Mesenchymal stem cell (in vitro differentiated cells and primary cell): ENCODE measurements around the gene TGM1.

Experiments used
- DNase-seq: peaks from one replicate; pipeline ENCODE4 v3.0.0-alpha.2; 2013
- H2AFZ ChIP-seq: one replicate; pipeline ENCODE4 v1.6.1; 2013; ENCODE audit warnings: low read depth, mild to moderate bottlenecking, control low read depth, inconsistent platforms, low read length, moderate library complexity
- H2AK5ac ChIP-seq: 2 replicates; pipeline ENCODE4 v1.6.1; 2013; ENCODE audit warnings: low read length, moderate library complexity, mild to moderate bottlenecking, inconsistent platforms; ENCODE audit not compliant: severe bottlenecking
- H2BK120ac ChIP-seq: one replicate; pipeline ENCODE4 v1.6.1; 2013; ENCODE audit warnings: low read depth, mild to moderate bottlenecking, inconsistent platforms, low read length, moderate library complexity
- H2BK12ac ChIP-seq, 2 experiments: one replicate each; pipeline ENCODE4 v1.6.1; 2013; ENCODE audit warnings: inconsistent platforms in 2 of 2, low read length in 2 of 2, mild to moderate bottlenecking in 2 of 2, moderate library complexity in 2 of 2, control low read depth in 1 of 2
- H2BK15ac ChIP-seq: one replicate; pipeline ENCODE4 v1.6.1; 2013; ENCODE audit warnings: mild to moderate bottlenecking, low read depth, inconsistent platforms; ENCODE audit not compliant: poor library complexity, severe bottlenecking
- H2BK5ac ChIP-seq: 2 replicates; pipeline ENCODE4 v1.6.1; 2013; ENCODE audit warnings: low read depth, mild to moderate bottlenecking, low read length, control low read depth, inconsistent platforms; ENCODE audit not compliant: poor library complexity, severe bottlenecking
- H3K14ac ChIP-seq, 2 experiments: one replicate each; pipeline ENCODE4 v1.6.1; 2013; ENCODE audit warnings: inconsistent platforms in 2 of 2, low read length in 2 of 2, control low read depth in 1 of 2, mild to moderate bottlenecking in 1 of 2, moderate library complexity in 1 of 2
- H3K18ac ChIP-seq, 2 experiments: one replicate each; pipeline ENCODE4 v1.6.1; 2013; ENCODE audit warnings: inconsistent platforms in 2 of 2, low read length in 2 of 2, control low read depth in 1 of 2, low read depth in 1 of 2, mild to moderate bottlenecking in 1 of 2
- H3K23ac ChIP-seq, 2 experiments: one replicate each; pipeline ENCODE4 v1.6.1; 2013; ENCODE audit warnings: inconsistent platforms in 2 of 2, low read length in 2 of 2, mild to moderate bottlenecking in 2 of 2, moderate library complexity in 2 of 2, control low read depth in 1 of 2
- H3K27ac ChIP-seq: 2 replicates; pipeline ENCODE4 v1.5.1; 2013; ENCODE audit warnings: mild to moderate bottlenecking, moderate library complexity, low read length, control low read depth, inconsistent platforms; ENCODE audit not compliant: poor library complexity, severe bottlenecking
- H3K27me3 ChIP-seq, 2 experiments: 2 replicates each; pipeline versions ENCODE4 v1.6.1 to v1.7.0; 2013; ENCODE audit warnings: low read length in 2 of 2, mild to moderate bottlenecking in 2 of 2, moderate library complexity in 2 of 2, control low read depth in 1 of 2, inconsistent platforms in 1 of 2; ENCODE audit not compliant: control insufficient read depth in 1 of 2, insufficient read depth in 1 of 2
- H3K36me3 ChIP-seq, 2 experiments: 2 replicates each; pipeline versions ENCODE4 v1.6.1 to v1.7.0; 2013; ENCODE audit warnings: low read length in 2 of 2, control low read depth in 1 of 2, inconsistent platforms in 1 of 2, low read depth in 1 of 2, mild to moderate bottlenecking in 1 of 2; ENCODE audit not compliant: insufficient read depth in 2 of 2, control insufficient read depth in 1 of 2
- H3K4ac ChIP-seq, 2 experiments: one replicate each; pipeline ENCODE4 v1.6.1; 2013; ENCODE audit warnings: inconsistent platforms in 2 of 2, low read length in 2 of 2, mild to moderate bottlenecking in 2 of 2, moderate library complexity in 2 of 2, control low read depth in 1 of 2, low read depth in 1 of 2
- H3K4me1 ChIP-seq: 2 replicates; pipeline ENCODE4 v1.6.1; 2013; ENCODE audit warnings: low read depth, low read length, control low read depth; ENCODE audit not compliant: control insufficient read depth, insufficient read depth
- H3K4me2 ChIP-seq: 2 replicates; pipeline ENCODE4 v1.6.1; 2013; ENCODE audit warnings: low read length, mild to moderate bottlenecking, inconsistent platforms; ENCODE audit not compliant: poor library complexity, severe bottlenecking
- H3K4me3 ChIP-seq, 2 experiments: 2 replicates each; pipeline versions ENCODE4 v1.5.1 to v1.7.0; 2013; ENCODE audit warnings: low read length in 2 of 2, mild to moderate bottlenecking in 2 of 2, control low read depth in 1 of 2, low read depth in 1 of 2; ENCODE audit not compliant: insufficient read depth in 1 of 2
- H3K79me1 ChIP-seq: replicated peaks from 2 replicates; pipeline ENCODE4 v1.6.1; 2013; ENCODE audit warnings: mild to moderate bottlenecking, control low read depth, low read length, inconsistent platforms; ENCODE audit not compliant: poor library complexity, severe bottlenecking
- H3K9ac ChIP-seq: 2 replicates; pipeline ENCODE4 v1.7.0; 2013; ENCODE audit warnings: mild to moderate bottlenecking, low read length, moderate library complexity
- H3K9me3 ChIP-seq: 2 replicates; pipeline ENCODE4 v1.7.0; 2013; ENCODE audit warnings: mild to moderate bottlenecking, low read length; ENCODE audit not compliant: control insufficient read depth
- H4K8ac ChIP-seq: one replicate; pipeline ENCODE4 v1.6.1; 2013; ENCODE audit warnings: inconsistent platforms, mild to moderate bottlenecking, low read length, moderate library complexity
- H4K91ac ChIP-seq: one replicate; pipeline ENCODE4 v1.6.1; 2013; ENCODE audit warnings: mild to moderate bottlenecking, low read length, inconsistent platforms
- WGBS: methylation state at CpG from one replicate; pipeline ENCODE4 v1.1.7; 2013; ENCODE audit warnings: mixed read lengths; 5-methylcytosine and 5-hydroxymethylcytosine counted together

TGM1 gene

GRCh38 chr14:24260780-24261157 is 2.2 kb downstream of the TGM1 start:
- Histone ChIP-seq H3K23ac (no peak overlapping the region), H2BK12ac (no peak overlapping the region), H3K27me3 (no peaks in the 10 kb centered on the region), H3K27ac (no peak overlapping the region), H3K4ac (no peak overlapping the region), H2AK5ac (no peak overlapping the region), H3K9me3 (no peaks in the 10 kb centered on the region), H3K9ac (no peak overlapping the region), H2BK5ac (no peak overlapping the region), H3K18ac (no peak overlapping the region), H4K8ac (no peak overlapping the region), H3K79me1 (no peaks in the 10 kb centered on the region), H2BK15ac (no peak overlapping the region), H3K14ac (no peak overlapping the region), H3K4me1 (peaks cover 4% of the 10 kb centered on the region), H3K36me3 (peaks cover 14 to 43% of the 10 kb centered on the region in 2 experiments), H3K4me3 (no peak overlapping the region), H3K4me2 (no peak overlapping the region), H2BK120ac (no peak overlapping the region), H4K91ac (no peak overlapping the region), H2AFZ (no peak overlapping the region)
- 88% methylated on average over 4 of the region's 4 CpGs for WGBS
- DNase-seq: no peak

DNA sequence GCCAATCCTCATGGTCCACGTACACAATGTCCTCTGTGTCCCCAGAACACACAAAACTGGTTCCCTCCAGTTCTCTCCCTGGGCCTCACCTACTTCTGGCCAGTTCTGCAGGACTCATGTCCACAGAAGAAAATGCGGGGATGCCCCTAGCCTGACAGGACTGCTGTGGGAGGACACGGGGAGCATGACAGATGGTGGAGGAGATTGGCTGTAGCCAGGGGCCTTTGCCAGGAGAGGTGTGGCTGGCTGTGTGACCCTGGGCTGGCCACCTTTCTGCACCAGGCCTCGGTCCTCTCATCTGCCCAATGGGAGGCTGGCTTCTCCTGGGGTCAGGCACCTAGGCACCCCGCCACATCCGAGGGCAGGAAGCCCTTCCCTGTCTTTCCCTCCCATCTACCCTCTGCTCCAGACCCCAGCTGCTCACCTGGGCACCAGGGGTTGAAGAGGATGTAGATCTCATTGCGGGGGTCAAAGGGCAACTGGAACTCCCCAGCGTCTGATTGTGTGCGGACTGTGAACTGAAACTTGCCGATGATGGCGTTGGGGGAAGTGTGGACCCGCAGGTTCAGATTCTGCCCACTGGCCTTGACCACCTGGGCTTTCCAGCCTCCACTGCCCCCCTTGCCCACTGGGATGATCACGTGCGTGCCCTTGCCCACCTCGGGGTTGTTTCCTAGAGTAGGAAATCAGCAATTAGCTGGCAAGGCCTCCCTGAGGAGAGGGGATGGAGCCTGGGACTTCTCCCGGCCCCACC is 2.8 kb downstream of the TGM1 start:
- no peak overlapping the region for H3K23ac ChIP-seq
- no peak overlapping the region for H2BK120ac ChIP-seq
- no peak overlapping the region for H3K4me2 ChIP-seq
- H3K79me1 ChIP-seq: no peaks in the 10 kb centered on the region
- H2BK15ac ChIP-seq: no peak overlapping the region
- H3K27me3 ChIP-seq: no peaks in the 10 kb centered on the region
- no peak overlapping the region for H2AK5ac ChIP-seq
- H2BK12ac ChIP-seq: no peak overlapping the region
- no peak overlapping the region for H2AFZ ChIP-seq
- H3K27ac ChIP-seq: no peak overlapping the region
- H3K4me3 ChIP-seq: no peak overlapping the region
- H3K4me1 ChIP-seq: peaks cover 4% of the 10 kb centered on the region
- no peak overlapping the region for H2BK5ac ChIP-seq
- no peaks in the 10 kb centered on the region for H3K9me3 ChIP-seq
- H4K91ac ChIP-seq: no peak overlapping the region
- WGBS: 90% methylated on average over 16 of the region's 16 CpGs
- H4K8ac ChIP-seq: no peak overlapping the region
- no peak for DNase-seq
- no peak overlapping the region for H3K9ac ChIP-seq
- H3K14ac ChIP-seq: no peak overlapping the region
- H3K18ac ChIP-seq: no peak overlapping the region
- H3K36me3 ChIP-seq: peaks cover 14 to 41% of the 10 kb centered on the region in 2 experiments
- H3K4ac ChIP-seq: no peak overlapping the region

DNA sequence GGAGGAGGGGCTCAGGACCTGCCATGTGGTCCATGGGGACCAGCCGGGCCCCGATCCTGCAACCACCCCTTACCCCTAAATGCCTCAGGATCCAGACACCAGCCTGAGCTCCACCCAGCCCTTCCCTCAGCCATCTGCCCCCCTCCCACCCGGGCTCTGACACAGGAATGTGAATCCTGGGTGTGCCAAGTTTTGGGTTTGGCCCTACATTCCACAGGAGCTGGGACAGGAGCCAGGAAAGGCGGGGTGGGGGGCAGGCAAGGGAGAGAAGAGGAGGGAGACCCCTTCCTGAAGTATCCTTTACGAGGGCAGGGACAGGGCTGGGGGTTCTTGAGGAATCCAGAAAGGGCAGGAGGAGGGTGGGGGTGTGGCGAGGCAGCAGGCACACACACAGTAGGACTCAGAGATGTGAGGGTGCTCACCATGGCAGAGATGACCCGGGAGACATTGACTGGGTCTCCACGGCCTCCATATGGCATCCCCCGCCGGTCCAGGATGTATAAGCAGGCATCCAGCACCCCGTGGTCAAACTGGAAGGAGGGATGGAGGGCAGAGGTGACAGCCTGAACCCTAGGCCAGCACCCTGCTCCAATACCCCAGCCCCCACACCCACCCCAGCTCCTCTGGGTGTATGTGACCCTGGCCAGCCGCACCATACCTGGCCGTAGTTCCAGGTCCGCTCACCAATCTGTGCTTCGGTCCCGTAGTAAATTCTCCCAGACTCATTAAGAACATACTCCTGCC is 3.5 kb downstream of the TGM1 start:
- H3K27ac ChIP-seq: no peak overlapping the region
- no peak overlapping the region for H3K9ac ChIP-seq
- no peak overlapping the region for H3K14ac ChIP-seq
- DNase-seq: no peak
- H3K4me1 ChIP-seq: peaks cover 4% of the 10 kb centered on the region
- no peak overlapping the region for H2BK12ac ChIP-seq
- H3K4ac ChIP-seq: no peak overlapping the region
- H3K4me2 ChIP-seq: no peak overlapping the region
- H3K79me1 ChIP-seq: no peaks in the 10 kb centered on the region
- no peak overlapping the region for H2AK5ac ChIP-seq
- H3K18ac ChIP-seq: no peak overlapping the region
- no peak overlapping the region for H2BK120ac ChIP-seq
- H2BK15ac ChIP-seq: no peak overlapping the region
- no peak overlapping the region for H2AFZ ChIP-seq
- H3K36me3 ChIP-seq: peaks cover 14 to 41% of the 10 kb centered on the region in 2 experiments
- no peak overlapping the region for H4K8ac ChIP-seq
- H3K4me3 ChIP-seq: no peak overlapping the region
- 90% methylated on average over 14 of the region's 16 CpGs for WGBS
- H3K27me3 ChIP-seq: no peaks in the 10 kb centered on the region
- no peak overlapping the region for H3K23ac ChIP-seq
- H4K91ac ChIP-seq: peak overlapping the region; percentile 43
- no peak overlapping the region for H2BK5ac ChIP-seq
- H3K9me3 ChIP-seq: no peaks in the 10 kb centered on the region

GRCh38 chr14:24258548-24259265 is 4.3 kb downstream of the TGM1 start:
- no peak overlapping the region for H3K4me3 ChIP-seq
- no peak overlapping the region for H3K27ac ChIP-seq
- no peaks in the 10 kb centered on the region for H3K79me1 ChIP-seq
- no peak for DNase-seq
- no peak overlapping the region for H2AK5ac ChIP-seq
- no peak overlapping the region for H2BK15ac ChIP-seq
- no peak overlapping the region for H3K23ac ChIP-seq
- no peaks in the 10 kb centered on the region for H3K9me3 ChIP-seq
- no peak overlapping the region for H4K91ac ChIP-seq
- no peak overlapping the region for H3K14ac ChIP-seq
- 96% methylated on average over 17 of the region's 18 CpGs for WGBS
- peaks cover 18 to 38% of the 10 kb centered on the region in 2 experiments for H3K36me3 ChIP-seq
- H3K4me2 ChIP-seq: no peak overlapping the region
- H3K4me1 ChIP-seq: peaks cover 4% of the 10 kb centered on the region
- no peak overlapping the region for H3K18ac ChIP-seq
- H3K4ac ChIP-seq: no peak overlapping the region
- no peaks in the 10 kb centered on the region for H3K27me3 ChIP-seq
- H4K8ac ChIP-seq: no peak overlapping the region
- no peak overlapping the region for H2BK120ac ChIP-seq
- no peak overlapping the region for H2AFZ ChIP-seq
- H2BK5ac ChIP-seq: no peak overlapping the region
- H3K9ac ChIP-seq: no peak overlapping the region
- H2BK12ac ChIP-seq: no peak overlapping the region
